Stimulated activated memory B cell treated with anti-CD40 and anti-IgM and Interleukin-4, amounts not matched to agents 10 μg/mL and 1 μg/mL and 100 μg/mL, for 72 hours (primary cell): Measurements from ENCODE around the gene PGD.
"Not testable (repeated sequence)": the region's sequence is repeated elsewhere in the genome, so short reads cannot be mapped to it uniquely, and the experiment has no call there.

Source experiments
- ATAC-seq: fragments of 150-1000 bp; cut with Tn5 transposase; 2 replicates; pipeline ENCODE4 v1.10.0; 2021
- H3K27ac Mint-ChIP-seq: one replicate; pipeline ENCODE4 v1.8.0; 2022; ENCODE audit warnings: mild to moderate bottlenecking, mixed read lengths
- H3K27me3 Mint-ChIP-seq: one replicate; pipeline ENCODE4 v1.8.0; 2022; ENCODE audit warnings: mixed read lengths
- H3K36me3 Mint-ChIP-seq: one replicate; pipeline ENCODE4 v1.8.0; 2022; ENCODE audit warnings: mixed read lengths
- H3K4me1 Mint-ChIP-seq: one replicate; pipeline ENCODE4 v1.8.0; 2022; ENCODE audit warnings: mixed read lengths
- H3K4me3 Mint-ChIP-seq: one replicate; pipeline ENCODE4 v1.8.0; 2022; ENCODE audit warnings: mild to moderate bottlenecking, moderate library complexity, mixed read lengths
- H3K9me3 Mint-ChIP-seq: one replicate; pipeline ENCODE4 v1.8.0; 2022; ENCODE audit warnings: mixed read lengths

The PGD gene

DNA sequence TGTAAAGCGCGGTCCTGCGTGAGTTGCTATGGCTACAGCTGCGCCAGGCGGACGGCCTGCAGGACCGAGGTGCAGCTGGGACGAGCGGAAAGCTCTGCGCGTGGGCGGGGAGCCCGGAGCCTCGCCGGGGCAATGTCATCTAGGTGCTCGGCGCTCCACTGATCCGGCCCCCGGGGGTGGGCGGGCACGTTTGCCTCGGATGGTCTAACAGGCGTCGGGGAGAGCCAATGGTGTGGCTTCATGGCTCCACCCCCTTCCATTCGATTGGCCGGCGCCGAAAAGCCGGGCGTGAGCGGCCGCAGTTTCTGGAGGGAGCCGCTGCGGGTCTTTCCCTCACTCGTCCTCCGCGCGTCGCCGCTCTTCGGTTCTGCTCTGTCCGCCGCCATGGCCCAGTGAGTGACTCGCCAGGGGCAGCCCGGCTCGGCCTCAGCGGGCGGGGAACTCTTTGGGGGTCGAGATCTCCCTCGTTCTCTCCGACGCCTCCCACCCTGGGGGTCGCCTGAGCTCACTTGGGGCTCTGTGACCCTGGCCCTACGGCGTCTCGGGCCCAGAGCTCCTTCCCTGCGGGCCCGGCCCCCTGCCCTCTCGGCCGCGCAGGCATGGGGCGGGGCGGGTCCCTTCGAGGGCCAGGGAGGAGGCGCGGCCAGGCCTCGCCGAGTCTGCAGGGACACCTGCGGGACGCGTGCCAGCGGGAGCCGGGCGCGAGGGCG lies at the start of gene PGD:
Gene PGD (plus strand): TSS at position 331 of the 710 bp plus-strand sequence. CDS start 54 bp downstream, at position 385.
- H3K27ac Mint-ChIP-seq = peak within 1 kb of the TSS; percentile 88
- H3K9me3 Mint-ChIP-seq = peaks cover 4% of the 10 kb centered on the region
- peaks cover 13% of the 10 kb centered on the region for H3K36me3 Mint-ChIP-seq
- H3K27me3 Mint-ChIP-seq = no peaks in the 10 kb centered on the region
- peaks cover 25% of the 10 kb centered on the region for H3K4me1 Mint-ChIP-seq
- peak within 1 kb of the TSS; percentile 94 for H3K4me3 Mint-ChIP-seq
- peak; percentile 99 for ATAC-seq

DNA sequence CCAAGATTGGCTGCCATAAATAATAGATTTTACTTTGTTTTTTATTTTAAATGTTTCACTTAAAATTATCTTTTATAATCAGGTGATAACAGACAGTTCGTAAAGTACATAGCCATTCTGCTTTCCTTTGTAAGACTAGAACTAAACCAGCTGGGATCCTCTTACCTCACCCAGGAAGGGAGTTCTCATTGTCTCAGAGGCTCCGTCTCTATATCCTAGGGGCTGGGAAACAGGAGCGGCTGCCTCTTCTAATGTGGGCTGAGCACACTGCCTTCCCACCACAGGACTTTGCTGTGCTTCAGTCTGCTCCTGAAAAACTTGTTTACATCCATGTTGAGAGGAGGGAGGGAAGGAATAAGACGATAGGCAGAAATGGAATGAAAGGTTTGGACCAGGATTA lies 45.6 kb upstream of the PGD start:
- Mint-ChIP-seq H3K27me3 (no peaks in the 10 kb centered on the region), H3K9me3 (no peaks in the 10 kb centered on the region), H3K27ac (no peak overlapping the region), H3K4me1 (no peaks in the 10 kb centered on the region), H3K36me3 (peaks cover 27% of the 10 kb centered on the region), H3K4me3 (no peak overlapping the region)
- no peak for ATAC-seq

DNA sequence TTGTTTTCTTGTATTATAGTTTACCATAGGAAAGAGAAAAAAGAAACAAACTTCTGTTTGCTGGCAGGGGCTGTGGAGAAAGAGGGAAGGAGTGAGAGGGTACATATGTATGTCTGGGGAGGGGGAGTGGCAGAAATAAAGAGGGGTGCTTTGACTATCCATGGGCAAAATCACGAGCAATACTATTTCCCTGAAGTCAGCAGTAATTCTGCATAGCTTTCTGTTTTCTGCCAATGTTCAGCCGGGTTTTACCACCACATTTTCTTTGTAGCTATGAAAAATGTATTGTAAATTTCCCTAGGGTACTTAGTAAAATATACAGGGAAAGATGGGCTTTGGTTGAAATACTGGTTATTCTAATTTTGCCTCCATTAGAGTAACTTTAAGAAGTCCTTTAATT lies 45.2 kb upstream of the PGD start:
- no peak overlapping the region for H3K27ac Mint-ChIP-seq
- H3K27me3 Mint-ChIP-seq = no peaks in the 10 kb centered on the region
- no peaks in the 10 kb centered on the region for H3K9me3 Mint-ChIP-seq
- H3K4me1 Mint-ChIP-seq = no peaks in the 10 kb centered on the region
- peaks cover 23% of the 10 kb centered on the region for H3K36me3 Mint-ChIP-seq
- no peak overlapping the region for H3K4me3 Mint-ChIP-seq
- ATAC-seq = no peak

DNA sequence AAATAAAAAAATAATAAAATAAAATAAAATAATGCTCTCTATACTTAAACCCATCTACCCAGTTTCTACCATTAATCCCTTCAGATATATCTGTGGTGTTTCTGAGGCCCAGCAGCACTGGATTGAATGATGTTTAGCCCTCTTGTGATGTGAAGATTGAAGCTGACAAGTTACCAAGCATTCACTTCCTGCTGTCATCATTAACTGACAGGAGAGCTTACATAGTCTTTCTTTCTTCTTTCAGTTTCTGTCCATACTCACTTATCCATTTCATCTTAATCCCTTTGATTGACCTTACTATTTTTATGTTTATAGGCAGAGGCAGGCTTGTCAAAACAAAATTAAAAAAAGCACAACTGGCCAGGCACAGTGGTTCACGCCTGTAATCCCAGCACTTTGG lies 38.8 kb upstream of the PGD start:
- Mint-ChIP-seq H3K4me1 (no peaks in the 10 kb centered on the region), H3K27me3 (no peaks in the 10 kb centered on the region), H3K4me3 (no peak overlapping the region), H3K27ac (no peak overlapping the region), H3K9me3 (no peaks in the 10 kb centered on the region), H3K36me3 (peaks cover 15% of the 10 kb centered on the region)
- no peak for ATAC-seq

DNA sequence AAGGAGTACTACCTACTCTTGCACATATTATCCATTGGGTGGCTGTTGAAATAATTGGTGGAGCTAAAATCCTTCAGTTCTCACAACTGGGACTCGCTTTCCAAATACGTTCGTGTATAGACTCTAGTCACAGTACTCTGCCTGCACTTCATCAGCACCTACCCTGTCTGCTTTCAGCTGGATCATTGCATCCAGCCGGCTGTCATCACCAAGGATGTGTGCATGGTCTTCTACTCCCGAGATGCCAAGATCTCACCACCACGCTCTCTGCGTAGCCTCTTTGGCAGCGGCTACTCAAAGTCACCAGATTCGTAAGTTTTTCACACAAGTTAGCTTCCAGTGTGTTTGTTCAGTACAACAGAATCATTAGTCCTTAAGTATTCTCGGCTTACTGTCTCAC lies 37.3 kb upstream of the PGD start:
- ATAC-seq = no peak

DNA sequence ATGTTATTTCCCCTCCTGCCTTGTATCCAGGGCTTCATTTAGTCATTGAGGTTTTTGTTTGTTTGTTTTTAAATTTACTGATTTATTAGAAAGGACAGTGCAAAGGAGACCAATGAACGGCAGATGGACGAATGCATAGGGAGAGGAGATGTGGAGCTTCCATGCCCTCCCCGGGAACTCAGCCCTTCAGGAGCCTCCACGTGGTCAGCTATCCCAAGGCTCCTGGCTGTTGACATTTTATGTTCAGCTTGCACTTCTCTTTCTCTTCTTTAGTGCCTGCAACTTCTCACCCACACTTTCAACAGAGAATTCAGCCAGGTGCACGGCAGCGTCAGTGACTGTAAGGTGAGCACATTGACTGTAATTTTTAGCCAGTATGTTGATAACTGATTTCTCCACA lies 30.7 kb upstream of the PGD start:
- Mint-ChIP-seq H3K9me3 (no peaks in the 10 kb centered on the region), H3K4me1 (no peaks in the 10 kb centered on the region), H3K4me3 (no peak overlapping the region), H3K27ac (no peak overlapping the region), H3K36me3 (peaks cover 31% of the 10 kb centered on the region), H3K27me3 (no peaks in the 10 kb centered on the region)
- no peak for ATAC-seq

More for the DNA sequence above, 37.3 kb upstream of the PGD start:
- H3K4me1 Mint-ChIP-seq = no peaks in the 10 kb centered on the region
- no peak overlapping the region for H3K4me3 Mint-ChIP-seq
- no peaks in the 10 kb centered on the region for H3K27me3 Mint-ChIP-seq
- H3K36me3 Mint-ChIP-seq = peaks cover 21% of the 10 kb centered on the region
- H3K27ac Mint-ChIP-seq = no peak overlapping the region
- no peaks in the 10 kb centered on the region for H3K9me3 Mint-ChIP-seq

DNA sequence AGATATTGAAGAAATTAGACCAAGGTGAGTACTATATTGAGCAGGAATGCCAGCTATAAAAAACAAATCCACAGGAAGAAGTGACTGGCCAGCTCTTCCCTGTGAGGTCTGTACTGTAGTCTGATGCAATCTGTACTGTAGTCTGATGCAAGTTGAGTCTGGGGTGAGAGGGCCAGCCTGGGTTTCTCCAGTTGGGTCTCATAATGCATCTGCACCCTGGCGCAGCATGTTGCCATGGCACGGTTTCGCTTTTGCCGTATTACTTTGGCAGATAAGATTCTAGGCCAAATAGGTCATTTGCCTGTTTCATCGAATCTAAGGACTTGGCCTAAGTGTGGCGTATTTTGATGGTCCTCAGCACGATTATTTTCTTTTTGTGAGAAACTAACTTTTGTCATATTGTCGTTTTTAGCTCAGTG lies 24.4 kb upstream of the PGD start:
- H3K4me3 Mint-ChIP-seq = no peak overlapping the region
- no peaks in the 10 kb centered on the region for H3K27me3 Mint-ChIP-seq
- peaks cover 33% of the 10 kb centered on the region for H3K36me3 Mint-ChIP-seq
- no peak for ATAC-seq
- H3K27ac Mint-ChIP-seq = no peak overlapping the region
- no peaks in the 10 kb centered on the region for H3K9me3 Mint-ChIP-seq
- H3K4me1 Mint-ChIP-seq = peaks cover 7% of the 10 kb centered on the region

DNA sequence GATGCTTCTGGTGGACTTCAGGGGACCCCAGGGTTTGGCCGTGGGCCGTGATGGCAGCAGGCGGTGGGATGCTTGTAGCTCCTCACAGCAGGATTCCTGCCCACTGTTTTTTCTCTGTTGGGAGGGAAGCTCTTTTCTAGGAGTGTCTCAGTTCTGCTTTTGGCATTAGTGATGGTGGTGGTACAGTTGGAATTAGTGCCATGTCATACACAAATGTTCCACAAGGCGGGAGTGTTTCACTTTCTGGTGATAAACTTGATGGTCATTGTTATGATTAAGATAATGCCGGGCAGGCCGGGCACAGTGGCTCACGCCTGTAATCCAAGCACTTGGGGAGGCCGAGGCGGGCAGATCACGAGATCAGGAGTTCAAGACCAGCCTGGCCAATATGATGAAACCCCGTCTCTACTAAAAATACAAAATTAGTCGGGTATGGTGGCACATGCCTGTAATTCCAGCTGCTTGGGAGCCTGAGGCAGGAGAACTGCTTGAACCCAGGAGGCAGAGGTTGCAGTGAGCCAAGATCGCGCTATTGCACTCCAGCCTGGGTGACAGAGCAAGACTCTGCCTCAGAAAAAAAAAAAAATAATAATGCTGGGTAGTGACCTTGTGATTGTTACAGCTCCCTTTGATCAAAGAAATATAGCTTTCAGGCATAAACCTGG lies 21.4 kb upstream of the PGD start:
- peak; percentile 64 for ATAC-seq
- H3K27me3 Mint-ChIP-seq, H3K4me3 Mint-ChIP-seq, H3K9me3 Mint-ChIP-seq, H3K4me1 Mint-ChIP-seq: not testable (repeated sequence)
- H3K36me3 Mint-ChIP-seq = peaks cover 20% of the 10 kb centered on the region
- peak overlapping the region; percentile 22 for H3K27ac Mint-ChIP-seq

DNA sequence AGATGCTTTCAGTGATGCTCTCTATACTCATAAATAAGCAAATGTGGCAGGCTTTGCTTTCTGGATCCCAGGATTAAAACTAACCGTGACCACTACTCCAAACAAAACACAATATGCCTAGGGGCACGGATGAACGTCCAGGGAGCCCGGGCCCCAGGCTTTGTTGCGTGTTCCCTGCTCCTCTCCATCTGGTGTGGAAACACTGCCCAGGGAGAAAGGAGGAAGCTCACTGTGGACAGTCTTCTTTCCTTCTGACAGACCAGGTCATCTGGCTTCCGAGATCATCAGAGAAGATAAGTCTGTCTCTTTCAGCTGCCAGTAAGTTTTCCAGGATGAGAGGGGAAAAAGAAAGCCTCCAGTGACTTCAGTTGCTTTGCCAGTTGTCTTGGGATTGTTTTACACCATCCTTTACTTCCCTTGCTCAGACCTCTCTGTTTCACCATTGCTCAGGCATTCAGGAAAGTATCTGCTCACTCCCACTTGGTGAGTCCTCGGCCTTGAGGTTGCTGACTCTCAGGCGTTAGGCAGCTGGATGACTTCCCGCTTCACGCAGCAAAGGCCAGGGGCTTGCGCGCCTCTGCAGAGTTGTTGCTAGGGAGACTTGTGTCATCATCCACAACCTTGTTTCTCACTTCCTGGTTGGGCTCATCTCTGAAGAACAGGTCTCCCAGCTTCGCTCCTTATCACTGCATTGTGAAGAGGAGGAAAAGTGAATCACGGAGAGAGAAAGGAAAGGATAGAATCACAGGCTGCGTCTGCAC lies 20.6 kb upstream of the PGD start:
- peaks cover 23% of the 10 kb centered on the region for H3K36me3 Mint-ChIP-seq
- no peaks in the 10 kb centered on the region for H3K27me3 Mint-ChIP-seq
- H3K4me1 Mint-ChIP-seq = peaks cover 7% of the 10 kb centered on the region
- ATAC-seq = no peak
- no peak overlapping the region for H3K4me3 Mint-ChIP-seq
- H3K9me3 Mint-ChIP-seq = no peaks in the 10 kb centered on the region
- H3K27ac Mint-ChIP-seq = peak overlapping the region; percentile 50

DNA sequence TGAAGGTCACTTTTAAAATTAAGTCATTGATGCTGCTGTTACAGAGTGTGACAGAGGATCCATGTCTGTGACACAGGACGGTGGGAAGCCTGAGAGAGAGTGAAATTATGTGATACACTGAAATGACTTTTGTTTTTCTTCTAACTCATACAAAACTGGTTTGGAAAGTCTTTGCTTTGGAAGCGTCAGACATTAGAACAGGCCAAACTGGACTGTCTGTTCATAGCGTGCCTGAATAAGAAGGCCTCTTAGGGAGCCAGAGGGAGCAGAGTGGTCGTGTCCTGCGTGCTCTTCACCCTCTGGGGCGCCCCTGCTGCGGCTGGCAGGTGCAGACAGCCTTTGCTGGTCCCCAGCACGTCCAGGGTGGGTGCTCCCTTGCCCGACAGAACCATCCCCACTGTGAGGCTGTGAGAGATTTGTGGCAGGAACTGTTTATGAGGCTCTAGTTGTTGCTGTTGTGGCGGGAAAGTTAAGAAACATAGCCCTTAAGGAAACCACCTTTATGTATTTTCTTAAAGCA lies 19.7 kb upstream of the PGD start:
- Mint-ChIP-seq H3K27me3 (no peaks in the 10 kb centered on the region), H3K4me3 (no peak overlapping the region), H3K4me1 (peaks cover 7% of the 10 kb centered on the region), H3K27ac (peak overlapping the region; percentile 50), H3K36me3 (peaks cover 28% of the 10 kb centered on the region), H3K9me3 (no peaks in the 10 kb centered on the region)
- ATAC-seq = no peak

DNA sequence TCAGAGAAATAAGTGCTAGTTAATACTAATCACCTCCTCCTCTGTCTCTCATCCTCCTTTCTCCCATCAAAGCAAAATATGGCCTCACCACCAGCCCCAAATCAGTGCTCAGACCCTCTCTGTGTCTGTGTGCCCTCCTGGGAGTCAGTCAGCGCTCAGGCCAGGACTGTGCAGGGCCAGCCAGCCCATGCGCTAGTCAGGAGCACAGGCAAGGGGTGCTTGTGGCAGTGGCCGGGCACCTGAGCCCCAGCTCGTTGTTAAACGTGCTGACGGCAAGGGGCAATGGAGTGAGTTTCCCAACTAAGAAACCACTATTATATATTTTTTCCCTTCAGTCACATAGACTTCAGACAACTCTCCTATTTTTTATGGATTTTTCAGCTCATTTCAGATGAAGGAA lies 19.2 kb upstream of the PGD start:
- H3K4me3 Mint-ChIP-seq = no peak overlapping the region
- peaks cover 7% of the 10 kb centered on the region for H3K4me1 Mint-ChIP-seq
- H3K36me3 Mint-ChIP-seq = peaks cover 30% of the 10 kb centered on the region
- no peak for ATAC-seq
- peak overlapping the region; percentile 50 for H3K27ac Mint-ChIP-seq
- no peaks in the 10 kb centered on the region for H3K9me3 Mint-ChIP-seq
- no peaks in the 10 kb centered on the region for H3K27me3 Mint-ChIP-seq

DNA sequence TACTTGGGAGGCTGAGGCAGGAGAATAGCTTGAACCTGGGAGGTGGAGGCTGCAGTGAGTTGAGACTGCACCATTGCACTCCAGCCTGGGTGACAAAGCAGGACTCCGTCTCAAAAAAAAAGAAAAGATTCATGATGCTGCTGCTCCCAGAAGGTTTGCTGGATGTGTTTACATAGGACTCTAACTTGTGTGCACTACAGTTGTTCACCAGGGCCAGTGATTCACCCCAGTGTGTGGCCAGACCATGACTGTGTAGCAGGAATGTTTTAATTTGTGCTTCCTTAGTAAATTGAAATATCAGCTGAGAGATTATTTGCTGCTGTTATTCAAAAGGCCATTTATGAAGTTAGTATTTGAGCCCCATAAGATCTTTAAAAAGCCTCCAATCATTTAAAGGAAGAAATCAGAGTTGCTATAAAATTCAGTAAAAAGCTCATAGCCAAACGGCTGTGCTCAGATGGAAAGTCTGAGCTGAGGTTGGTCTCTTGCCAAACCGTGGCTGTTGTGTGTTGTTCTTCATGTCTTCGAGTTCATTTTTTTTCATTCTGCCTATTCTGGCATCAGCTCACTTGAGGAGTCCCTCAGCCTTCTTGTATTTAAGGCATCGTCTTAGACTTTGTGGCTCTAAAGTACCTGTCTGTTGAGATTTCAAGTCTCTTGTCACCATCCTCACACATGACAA lies 18.1 kb upstream of the PGD start:
- Mint-ChIP-seq H3K27ac (no peak overlapping the region), H3K4me1 (peaks cover 7% of the 10 kb centered on the region)

DNA sequence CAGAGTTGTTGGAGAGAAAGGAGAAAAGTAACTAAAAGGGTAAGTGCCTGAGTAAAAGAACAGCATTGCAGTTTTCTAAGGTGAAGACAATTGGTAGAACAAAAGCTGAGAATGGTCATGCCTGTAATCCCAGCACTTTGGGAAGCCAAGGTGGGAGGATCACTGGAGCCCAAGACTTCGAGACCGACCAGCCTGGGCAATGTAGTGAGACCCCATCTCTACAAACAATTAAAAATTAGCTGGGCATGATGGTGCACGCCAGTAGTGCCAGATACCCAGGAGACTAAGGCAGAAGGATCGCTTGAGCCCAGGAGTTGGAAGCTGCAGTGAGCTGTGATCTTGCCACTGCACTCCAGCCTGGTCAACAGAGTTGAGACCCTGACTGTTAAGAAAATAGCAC lies 15.2 kb upstream of the PGD start:
- Mint-ChIP-seq H3K4me3 (no peak overlapping the region), H3K36me3 (peaks cover 20% of the 10 kb centered on the region), H3K4me1 (peaks cover 12% of the 10 kb centered on the region), H3K27ac (no peak overlapping the region), H3K9me3 (no peaks in the 10 kb centered on the region), H3K27me3 (no peaks in the 10 kb centered on the region)
- ATAC-seq = no peak

More for the DNA sequence above, 18.1 kb upstream of the PGD start:
- no peak for ATAC-seq
- H3K9me3 Mint-ChIP-seq = no peaks in the 10 kb centered on the region
- H3K36me3 Mint-ChIP-seq = peaks cover 21% of the 10 kb centered on the region
- no peak overlapping the region for H3K4me3 Mint-ChIP-seq
- H3K27me3 Mint-ChIP-seq = no peaks in the 10 kb centered on the region

DNA sequence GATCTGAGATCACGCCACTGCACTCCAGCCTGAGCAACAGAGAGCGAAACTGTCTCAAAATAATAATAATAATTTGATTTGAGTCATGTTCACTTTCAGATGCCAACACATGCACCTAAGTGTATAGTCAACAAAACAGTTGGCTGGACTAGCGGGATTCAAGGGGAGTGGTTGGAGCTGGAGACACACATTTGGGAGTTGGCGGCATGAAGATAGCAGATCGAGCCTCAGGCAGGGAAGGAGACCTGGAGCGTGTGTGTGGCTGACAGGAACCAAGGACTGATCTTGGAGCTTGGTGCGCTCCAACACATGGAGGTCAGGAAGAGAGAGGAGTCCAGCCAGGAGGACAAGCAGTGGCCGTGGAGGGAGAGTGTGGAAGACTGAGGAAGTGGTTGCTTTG lies 14.6 kb upstream of the PGD start:
- H3K27ac Mint-ChIP-seq = no peak overlapping the region
- H3K4me1 Mint-ChIP-seq = peaks cover 14% of the 10 kb centered on the region
- peaks cover 18% of the 10 kb centered on the region for H3K36me3 Mint-ChIP-seq

More for the DNA sequence above, 14.6 kb upstream of the PGD start:
- Mint-ChIP-seq H3K4me3 (no peak overlapping the region), H3K9me3 (no peaks in the 10 kb centered on the region), H3K27me3 (no peaks in the 10 kb centered on the region)
- ATAC-seq = no peak
